Activated CD8-positive, alpha-beta T cell treated with anti-CD3 and anti-CD28 coated beads, Interleukin-2, amount 10 ng/mL, durations not matched to agents 7 days and 5 days (primary cell): ENCODE data around the gene VRK3. TPM values are rescaled to one million over a fixed set of nuclear protein-coding genes. Genes with fewer than 3 reads are reported as not detected.
"Not testable (repeated sequence)": the region's sequence is repeated elsewhere in the genome, so short reads cannot be mapped to it uniquely, and the experiment has no call there.

ENCODE experiments used
- ATAC-seq: fragments of 150-1000 bp; cut with Tn5 transposase; one replicate; pipeline ENCODE4 v1.10.0; 2021; ENCODE audit warnings: moderate library complexity
- CTCF ChIA-PET: fragments of 350-600 bp; sonication (Branson Sonifier 250); formaldehyde crosslinking; loops from one replicate; lab custom pipeline; 2021; ENCODE audit warnings: antibody characterized with exemption; lab: Charles Lee
- POLR2A ChIA-PET: fragments of 350-600 bp; sonication (Branson Sonifier 250); formaldehyde crosslinking; loops from one replicate; lab custom pipeline; 2021; ENCODE audit warnings: antibody characterized with exemption; lab: Charles Lee
- DNase-seq: peaks from one replicate; pipeline ENCODE4 v3.0.0-alpha.2; 2020
- H3K27ac Mint-ChIP-seq: one replicate; pipeline ENCODE4 v1.8.0; 2021; ENCODE audit warnings: mild to moderate bottlenecking, mixed read lengths
- H3K27me3 Mint-ChIP-seq: one replicate; pipeline ENCODE4 v1.8.0; 2021; ENCODE audit warnings: low read depth, mixed read lengths
- H3K36me3 Mint-ChIP-seq: one replicate; pipeline ENCODE4 v1.8.0; 2021; ENCODE audit warnings: low read depth, mixed read lengths
- H3K4me1 Mint-ChIP-seq: one replicate; pipeline ENCODE4 v1.8.0; 2021; ENCODE audit warnings: low read depth, mixed read lengths
- H3K4me3 Mint-ChIP-seq: one replicate; pipeline ENCODE4 v1.8.0; 2021; ENCODE audit warnings: mild to moderate bottlenecking, mixed read lengths
- H3K9me3 Mint-ChIP-seq: one replicate; pipeline ENCODE4 v1.8.0; 2022; ENCODE audit warnings: mixed read lengths; ENCODE audit not compliant: insufficient read depth
- total RNA-seq, 2 experiments: library from RNA; stranded (reverse); gene quantifications; one replicate each; pipeline ENCODE4 v1.2.3, GENCODE V29; 2021

The VRK3 gene
- 10 to 100 TPM; 67.7 to 74.8 TPM for total RNA-seq

DNA sequence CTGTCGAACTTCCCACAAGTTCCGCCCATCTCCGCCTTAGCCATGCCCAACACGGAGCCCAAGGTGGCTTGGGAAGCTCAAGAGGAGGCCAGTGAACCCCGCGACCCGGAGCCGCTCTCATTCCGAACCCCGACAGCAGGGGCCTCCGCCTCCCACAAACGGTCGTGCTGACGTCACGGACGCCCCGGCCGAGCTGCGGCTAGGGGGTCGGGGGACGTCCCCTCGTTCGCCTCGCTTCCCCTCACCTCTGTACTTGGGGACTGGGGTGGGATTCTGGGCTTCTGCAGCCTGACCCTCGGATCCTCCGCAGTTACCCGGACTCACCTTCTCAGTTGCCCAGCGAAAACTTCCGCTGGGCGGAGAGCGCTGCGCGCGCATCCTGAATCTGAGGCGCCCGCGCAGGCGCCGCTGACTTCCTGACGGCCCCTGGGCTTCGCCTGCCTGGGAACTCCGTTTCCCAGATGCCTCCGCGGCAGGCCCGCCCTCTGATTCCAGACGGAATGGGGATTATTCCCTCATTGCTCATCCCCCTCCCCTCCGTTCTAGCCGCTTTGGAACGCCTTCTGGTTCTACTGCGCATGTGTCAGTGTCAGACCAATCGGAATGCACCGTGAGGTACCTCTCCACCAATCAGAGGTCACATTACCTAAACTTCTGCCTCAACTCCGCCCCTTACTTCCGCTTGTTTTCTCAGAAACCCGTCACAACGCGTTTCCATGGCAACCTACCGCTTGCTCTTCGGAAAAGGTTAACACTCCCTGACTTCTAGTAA lies at the start of gene VRK3:
TSS of gene VRK3 (minus strand) at position 351 of the 772 bp plus-strand sequence. CDS start 9,210 bp downstream, outside the sequence.
- Mint-ChIP-seq H3K4me1 (peaks cover 31% of the 10 kb centered on the region), H3K27ac (peak within 1 kb of the TSS; percentile 98), H3K4me3 (peak within 1 kb of the TSS; percentile 86), H3K36me3 (peaks cover 28% of the 10 kb centered on the region), H3K9me3 (peaks cover 13% of the 10 kb centered on the region), H3K27me3 (no peaks in the 10 kb centered on the region)
- ATAC-seq (peak; percentile 91), DNase-seq (peak; percentile 99)
- ChIA-PET POLR2A (no interaction called here), CTCF (interaction anchor here (0.6 to 1.1 kb wide), 2 partner anchors 96 to 177 kb away, joined by 3 read pairs; partner anchors contain the start of genes ATF5 and NUP62)

- H3K36me3 Mint-ChIP-seq, H3K9me3 Mint-ChIP-seq, POLR2A ChIA-PET, H3K4me3 Mint-ChIP-seq, H3K27ac Mint-ChIP-seq, H3K4me1 Mint-ChIP-seq, H3K27me3 Mint-ChIP-seq, ATAC-seq, CTCF ChIA-PET, DNase-seq: not testable (repeated sequence)
Measured at GRCh38 chr19:50068382-50068781, 43.2 kb upstream of the VRK3 start.

GRCh38 chr19:50067575-50067974 lies 42.4 kb upstream of the VRK3 start:
- Mint-ChIP-seq H3K27me3 (peaks cover 2% of the 10 kb centered on the region), H3K27ac (no peak overlapping the region), H3K36me3 (no peaks in the 10 kb centered on the region), H3K9me3 (no peaks in the 10 kb centered on the region), H3K4me3 (no peak overlapping the region), H3K4me1 (no peaks in the 10 kb centered on the region)
- ATAC-seq, result no peak
- ChIA-PET CTCF (no interaction called here), POLR2A (no interaction called here)
- no peak for DNase-seq

DNA sequence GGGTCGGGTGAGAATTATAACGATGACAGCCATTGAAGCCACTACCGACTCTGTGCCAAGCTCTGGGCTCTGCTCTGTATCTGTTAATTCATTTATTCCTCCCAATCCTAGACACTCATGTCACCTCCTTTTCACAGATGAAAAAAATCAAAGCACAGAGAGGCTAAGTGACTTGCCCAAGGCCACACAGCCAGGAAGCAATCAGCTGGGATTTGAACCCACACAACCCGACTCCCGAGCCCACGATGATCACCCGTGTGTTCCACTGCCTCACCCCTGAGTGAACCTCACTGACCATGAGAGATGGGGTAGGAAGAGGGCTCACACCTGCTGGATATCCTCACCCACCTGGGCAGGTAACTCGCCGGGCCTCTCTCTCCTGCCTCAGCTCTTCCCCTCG lies 40.8 kb upstream of the VRK3 start:
- POLR2A ChIA-PET, result no interaction called here
- H3K4me3 Mint-ChIP-seq, result no peak overlapping the region
- ATAC-seq (no peak), DNase-seq (no peak)
- no peaks in the 10 kb centered on the region for H3K36me3 Mint-ChIP-seq
- H3K4me1 Mint-ChIP-seq, result no peaks in the 10 kb centered on the region
- peaks cover 2% of the 10 kb centered on the region for H3K27me3 Mint-ChIP-seq
- CTCF ChIA-PET, result no interaction called here
- H3K9me3 Mint-ChIP-seq, result peaks cover 4% of the 10 kb centered on the region
- no peak overlapping the region for H3K27ac Mint-ChIP-seq

DNA sequence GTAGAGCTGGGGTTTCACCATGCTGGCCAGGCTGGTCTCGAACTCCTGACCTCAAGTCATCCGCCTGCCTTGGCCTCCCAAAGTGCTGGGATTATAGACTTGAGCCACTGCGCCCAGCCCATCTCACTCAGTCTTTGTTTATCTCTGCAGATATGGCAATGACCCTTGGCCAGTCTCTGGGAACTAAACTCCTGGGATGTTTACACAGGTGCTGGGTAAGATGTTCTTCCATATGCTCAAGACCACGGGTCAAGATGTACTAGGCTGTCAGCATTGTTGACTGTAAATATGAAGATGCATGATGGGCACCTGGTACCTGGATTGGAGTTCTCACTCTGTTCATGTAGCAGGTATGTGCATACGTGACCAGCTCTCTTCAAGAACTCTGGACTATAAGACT lies 36.5 kb upstream of the VRK3 start:
- H3K36me3 Mint-ChIP-seq, result peaks cover 2% of the 10 kb centered on the region
- no peak for ATAC-seq
- CTCF ChIA-PET, result no interaction called here
- H3K4me1 Mint-ChIP-seq, result no peaks in the 10 kb centered on the region
- no peak overlapping the region for H3K4me3 Mint-ChIP-seq
- no peak overlapping the region for H3K27ac Mint-ChIP-seq
- no peak for DNase-seq
- H3K27me3 Mint-ChIP-seq, result no peaks in the 10 kb centered on the region
- POLR2A ChIA-PET, result no interaction called here
- peaks cover 23% of the 10 kb centered on the region for H3K9me3 Mint-ChIP-seq

- POLR2A ChIA-PET, result no interaction called here
- ATAC-seq (no peak), DNase-seq (no peak)
- CTCF ChIA-PET, result no interaction called here
- Mint-ChIP-seq H3K27me3 (no peaks in the 10 kb centered on the region), H3K4me1 (no peaks in the 10 kb centered on the region), H3K4me3 (no peak overlapping the region), H3K27ac (no peak overlapping the region), H3K36me3 (peaks cover 2% of the 10 kb centered on the region), H3K9me3 (peaks cover 23% of the 10 kb centered on the region)
Measured at GRCh38 chr19:50060107-50060506, 34.9 kb upstream of the VRK3 start.

DNA sequence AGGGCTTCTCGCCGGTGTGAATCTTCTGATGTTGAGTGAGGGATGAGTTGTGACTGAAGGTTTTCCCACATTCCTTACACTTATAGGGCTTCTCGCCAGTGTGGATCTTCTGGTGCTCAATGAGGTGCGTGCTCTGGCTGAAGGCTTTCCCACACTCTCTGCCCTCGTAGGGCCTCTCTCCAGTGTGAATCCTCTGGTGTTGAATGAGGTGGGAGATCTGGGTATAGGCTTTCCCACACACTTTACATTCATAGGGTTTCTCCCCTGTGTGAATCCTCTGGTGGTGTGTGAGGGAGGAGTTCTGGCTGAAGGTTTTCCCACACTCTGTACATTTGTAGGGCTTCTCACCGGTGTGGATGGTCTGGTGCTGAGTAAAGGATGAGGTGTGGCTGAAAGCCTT lies 33.9 kb upstream of the VRK3 start:
- Mint-ChIP-seq H3K4me3 (no peak overlapping the region), H3K36me3 (peaks cover 2% of the 10 kb centered on the region), H3K27me3 (no peaks in the 10 kb centered on the region), H3K4me1 (no peaks in the 10 kb centered on the region), H3K27ac (no peak overlapping the region), H3K9me3 (peaks cover 25% of the 10 kb centered on the region)
- POLR2A ChIA-PET, result no interaction called here
- ATAC-seq (no peak), DNase-seq (no peak)
- CTCF ChIA-PET, result no interaction called here

DNA sequence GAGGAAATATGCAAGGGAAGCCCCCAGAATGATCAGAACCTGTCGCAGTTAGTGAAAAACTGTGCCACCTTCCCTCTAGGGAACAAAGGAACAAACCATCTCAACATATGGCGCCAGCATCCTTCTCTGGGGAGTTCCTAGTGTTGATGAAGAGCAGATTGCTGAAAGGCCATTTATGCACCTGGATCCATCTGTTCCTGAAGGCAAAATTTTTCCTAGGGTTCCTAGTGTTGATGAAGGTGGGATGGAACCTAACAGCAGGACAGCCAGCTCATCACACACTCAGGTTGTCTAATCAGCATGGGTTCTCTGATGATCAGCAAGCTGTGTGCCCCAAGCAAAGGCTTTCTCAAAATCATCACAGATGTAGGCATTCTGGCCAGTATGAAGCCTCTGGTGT lies 33.3 kb upstream of the VRK3 start:
- H3K4me3 Mint-ChIP-seq, result no peak overlapping the region
- H3K36me3 Mint-ChIP-seq, result peaks cover 2% of the 10 kb centered on the region
- no peaks in the 10 kb centered on the region for H3K4me1 Mint-ChIP-seq
- peaks cover 29% of the 10 kb centered on the region for H3K9me3 Mint-ChIP-seq
- no peak overlapping the region for H3K27ac Mint-ChIP-seq
- H3K27me3 Mint-ChIP-seq, result no peaks in the 10 kb centered on the region
- DNase-seq (no peak), ATAC-seq (no peak)
- ChIA-PET POLR2A (no interaction called here), CTCF (no interaction called here)

DNA sequence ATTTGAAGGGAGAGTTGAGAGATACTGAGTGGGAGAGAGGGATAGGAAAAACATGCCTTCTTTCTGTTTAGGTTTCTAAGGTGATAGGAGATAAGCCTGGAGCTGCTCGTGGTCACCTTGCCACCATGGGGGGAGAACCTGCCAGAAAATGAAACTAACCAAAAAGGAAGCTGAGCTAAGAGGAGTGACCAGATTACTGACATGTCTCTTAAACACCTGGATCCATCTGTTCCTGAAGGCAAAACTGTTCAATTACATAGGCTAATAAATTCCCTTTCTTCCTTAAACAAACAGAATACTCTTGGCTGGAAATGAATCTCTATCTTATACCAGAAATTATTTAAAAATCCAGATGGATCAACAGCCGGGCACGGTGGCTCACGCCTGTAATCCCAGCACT lies 27.9 kb upstream of the VRK3 start:
- Mint-ChIP-seq H3K4me3 (no peak overlapping the region), H3K27ac (no peak overlapping the region), H3K27me3 (peaks cover 5% of the 10 kb centered on the region), H3K4me1 (peaks cover 18% of the 10 kb centered on the region), H3K36me3 (peaks cover 10% of the 10 kb centered on the region), H3K9me3 (peaks cover 13% of the 10 kb centered on the region)
- POLR2A ChIA-PET, result no interaction called here
- CTCF ChIA-PET, result no interaction called here
- DNase-seq (no peak), ATAC-seq (no peak)

- Mint-ChIP-seq H3K4me1 (peaks cover 18% of the 10 kb centered on the region), H3K36me3 (peaks cover 21% of the 10 kb centered on the region), H3K27me3 (peaks cover 5% of the 10 kb centered on the region), H3K4me3 (no peak overlapping the region), H3K27ac (no peak overlapping the region), H3K9me3 (peaks cover 20% of the 10 kb centered on the region)
- DNase-seq, result no peak
- POLR2A ChIA-PET, result no interaction called here
- no peak for ATAC-seq
- CTCF ChIA-PET, result no interaction called here
Measured at GRCh38 chr19:50051964-50052363, 26.8 kb upstream of the VRK3 start.

GRCh38 chr19:50051228-50051895 lies 26.2 kb upstream of the VRK3 start:
- H3K27ac Mint-ChIP-seq, H3K27me3 Mint-ChIP-seq, DNase-seq, POLR2A ChIA-PET, CTCF ChIA-PET: not testable (repeated sequence)
- Mint-ChIP-seq H3K36me3 (peaks cover 27% of the 10 kb centered on the region), H3K4me1 (peaks cover 18% of the 10 kb centered on the region), H3K9me3 (peaks cover 20% of the 10 kb centered on the region), H3K4me3 (peak overlapping the region; percentile 79)
- peak; percentile 3 for ATAC-seq

DNA sequence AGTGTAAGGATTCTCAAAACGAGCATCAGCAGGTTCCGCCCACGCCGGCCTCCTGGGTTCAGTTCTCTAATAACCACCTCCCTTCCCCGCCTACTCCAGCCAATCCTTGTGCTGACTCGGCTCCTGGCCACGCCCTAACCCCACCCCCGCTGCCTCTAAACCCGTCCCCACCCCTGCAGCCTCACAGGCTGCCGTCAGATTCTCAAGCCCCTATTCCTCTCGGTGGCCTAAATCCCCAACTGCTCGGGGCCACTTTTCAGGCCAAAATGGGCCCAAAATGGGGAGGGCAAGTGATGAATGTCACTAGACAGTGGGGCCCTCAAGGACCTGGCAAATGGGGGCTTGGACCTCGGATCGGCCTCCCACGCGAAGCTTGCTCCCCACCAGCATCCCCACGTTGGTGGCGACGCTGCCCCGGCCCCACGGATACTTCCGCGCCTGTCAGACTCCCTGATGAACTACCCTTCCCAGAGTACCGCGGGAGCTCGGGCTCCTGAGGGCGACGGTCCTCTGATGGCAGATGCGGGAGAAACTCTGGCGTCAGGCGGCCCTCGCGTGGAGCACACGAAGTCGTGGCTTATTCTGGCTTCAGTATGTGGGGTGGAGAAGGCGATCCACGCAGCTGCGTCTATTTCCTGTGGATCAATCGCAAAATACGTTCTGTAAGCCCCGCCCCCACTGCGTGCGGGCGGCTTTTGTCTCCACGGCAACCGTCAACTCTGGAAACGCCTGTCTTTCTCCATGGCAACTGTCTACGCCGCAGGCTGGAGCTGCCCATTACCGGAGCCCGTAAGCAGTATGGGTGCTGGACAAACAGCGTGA lies 25.4 kb upstream of the VRK3 start:
- no peak overlapping the region for H3K27ac Mint-ChIP-seq
- H3K4me1 Mint-ChIP-seq, result peaks cover 18% of the 10 kb centered on the region
- H3K36me3 Mint-ChIP-seq, result peaks cover 34% of the 10 kb centered on the region
- H3K9me3 Mint-ChIP-seq, result peaks cover 25% of the 10 kb centered on the region
- H3K4me3 Mint-ChIP-seq, result peak overlapping the region; percentile 79
- ChIA-PET CTCF (no interaction called here), POLR2A (no interaction called here)
- peak; percentile 80 for DNase-seq
- ATAC-seq, result peak; percentile 81
- H3K27me3 Mint-ChIP-seq, result peaks cover 5% of the 10 kb centered on the region
